Measurements from ENCODE around the gene PLEKHA4. TPM values are rescaled to one million over a fixed set of nuclear protein-coding genes. Genes with fewer than 3 reads are reported as not detected.

PLEKHA4 gene
- total RNA-seq, 1 donor from 2014 or later: 17.7 TPM

GRCh38 chr19:48813123-48813913 lies 55.1 kb downstream of the PLEKHA4 start:
- intact Hi-C loops (cut with DNase I): no loop called here
- DNase-seq (no peak), ATAC-seq (ENCODE audit: poor library complexity) (no peak)

DNA sequence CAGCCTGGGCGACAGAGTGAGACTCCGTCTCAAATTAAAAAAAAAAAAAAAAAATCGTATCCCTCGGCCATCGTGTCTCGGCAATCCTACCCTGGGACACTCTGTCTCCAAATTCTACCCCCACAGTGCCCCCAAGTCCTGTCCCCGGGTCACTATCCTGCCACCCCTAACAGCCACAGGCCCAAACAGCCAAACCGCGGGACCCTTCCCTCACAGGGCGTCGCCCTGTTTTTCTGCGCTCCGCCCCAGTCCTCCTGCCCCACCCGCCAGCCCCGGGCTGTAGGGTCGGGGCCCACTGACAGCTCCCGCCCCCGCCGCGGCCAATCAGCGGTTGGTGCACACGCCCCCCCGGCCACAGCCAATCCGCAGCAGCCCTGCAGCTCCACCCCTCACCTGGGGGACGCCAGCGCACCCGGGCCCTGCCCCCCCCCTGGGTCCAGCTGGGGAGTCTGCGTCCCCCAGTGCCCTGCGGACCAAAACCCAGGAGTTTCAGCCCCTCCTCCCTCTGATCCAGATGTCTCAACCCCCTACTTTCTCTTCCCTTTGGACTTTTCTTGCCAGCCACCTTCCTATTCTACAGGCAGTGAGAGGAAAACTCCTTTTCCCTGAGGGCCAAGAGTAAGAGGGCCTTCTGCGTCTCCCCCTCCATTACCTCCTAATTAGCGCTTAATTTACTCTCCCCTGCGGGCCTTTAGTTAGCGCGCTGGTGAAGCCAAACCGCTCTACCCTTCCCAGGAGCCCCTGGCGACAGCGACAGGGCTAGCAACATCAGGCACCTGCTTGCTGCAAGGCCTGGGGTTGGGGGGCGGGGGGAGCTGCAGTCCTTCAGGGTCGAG lies 56.1 kb downstream of the PLEKHA4 start:
- ATAC-seq (ENCODE audit: poor library complexity): peak; percentile 90
- peak; percentile 93 for DNase-seq
- intact Hi-C loops (cut with DNase I): no loop called here

DNA sequence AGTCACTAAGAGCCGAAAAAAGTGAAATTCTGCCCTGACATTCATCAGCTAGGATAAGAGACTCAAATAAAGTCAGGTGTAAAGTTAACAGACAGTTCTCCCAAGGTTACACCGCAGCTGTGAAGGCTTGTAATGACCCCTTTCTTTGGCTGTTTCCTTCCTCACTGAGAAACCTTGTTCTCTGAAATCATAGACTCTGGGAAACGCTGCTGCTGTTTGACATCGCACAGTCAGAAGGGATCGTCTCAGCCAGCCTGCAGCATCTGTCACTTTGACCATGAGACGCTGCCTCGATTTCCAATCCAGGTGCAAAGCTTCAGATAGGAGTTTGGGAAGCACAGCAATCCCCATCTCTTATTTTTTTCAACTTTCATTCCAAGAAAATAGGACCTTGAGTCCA lies 58.3 kb downstream of the PLEKHA4 start:
- DNase-seq (no peak), ATAC-seq (ENCODE audit: poor library complexity) (no peak)
- intact Hi-C loops (cut with DNase I): no loop called here

DNA sequence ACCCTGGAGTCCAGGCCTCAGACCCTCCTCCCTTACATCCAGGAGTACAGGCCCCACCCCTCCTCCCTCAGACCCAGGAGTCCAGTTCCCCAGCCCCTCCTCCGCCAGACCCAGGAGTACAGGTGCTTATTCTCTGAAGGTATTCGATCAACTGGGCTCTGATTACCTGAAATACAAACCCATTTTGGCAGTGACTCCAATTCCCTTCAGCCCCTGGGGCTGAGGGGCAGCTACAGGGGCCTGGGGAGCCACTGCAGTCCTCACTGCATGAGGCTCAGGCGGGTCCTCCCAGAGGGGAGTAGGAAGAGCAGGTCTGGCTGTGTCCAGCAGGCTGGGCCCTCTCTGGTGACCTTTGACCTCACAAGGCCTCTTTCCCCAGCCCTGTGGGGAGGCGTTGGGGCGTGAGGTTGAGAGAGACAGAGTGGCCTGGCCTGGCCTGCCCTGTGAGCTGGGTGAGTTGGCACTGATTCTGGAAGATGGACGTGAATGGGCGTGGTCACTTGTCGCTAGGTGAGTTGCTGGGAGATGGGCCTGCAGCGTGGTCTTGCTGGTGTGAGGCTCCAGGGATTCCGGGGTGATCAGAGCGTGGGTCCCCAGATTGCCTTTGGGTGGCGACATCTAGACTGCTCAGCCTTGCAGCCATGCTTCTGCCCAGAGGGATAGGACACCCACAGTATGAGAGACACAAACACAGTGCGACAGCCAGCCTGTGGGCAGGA lies 60.7 kb downstream of the PLEKHA4 start:
- DNase-seq (no peak), ATAC-seq (ENCODE audit: poor library complexity) (no peak)
- intact Hi-C loops (cut with DNase I): loop anchor here (10.0 kb wide), 1 partner anchor 167 kb away; no protein-coding TSS in a partner anchor

DNA sequence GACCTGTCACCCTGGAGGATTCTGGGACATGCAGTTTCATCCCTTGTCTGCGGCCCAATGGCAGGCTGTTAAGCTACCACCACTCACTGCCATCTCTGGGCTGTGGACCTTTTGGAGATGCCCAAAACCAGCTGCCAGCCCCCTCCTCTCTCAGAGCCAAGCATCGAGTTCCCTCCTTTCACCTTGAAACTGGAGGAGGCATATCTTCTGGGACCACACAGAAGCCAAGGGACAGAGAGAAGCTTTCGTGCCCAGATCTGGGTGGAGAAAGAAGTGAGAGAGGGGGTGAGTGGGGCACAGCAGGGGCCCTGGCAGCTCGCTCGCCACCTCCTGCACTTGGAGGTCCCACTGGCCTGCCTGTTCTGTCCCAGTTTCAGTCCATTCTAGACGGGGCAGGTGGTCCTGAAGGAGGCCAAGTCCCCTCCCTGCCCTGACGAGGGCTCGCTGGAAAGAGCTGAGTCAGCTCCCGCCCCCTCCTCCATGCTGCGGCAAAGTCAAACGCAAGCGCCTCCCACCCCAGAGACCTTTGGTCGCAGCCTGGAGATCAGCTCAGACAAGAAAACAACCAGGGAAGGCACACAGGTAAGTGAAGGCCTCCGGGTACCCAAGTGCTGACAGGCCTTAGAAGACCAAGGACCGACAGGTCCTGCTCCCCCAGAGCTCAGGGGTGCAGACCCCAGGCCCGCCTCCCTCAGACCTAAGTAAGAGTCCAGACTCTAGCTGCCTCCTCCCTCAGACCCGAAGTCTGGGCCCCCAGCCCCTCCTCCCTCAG lies 61.4 kb downstream of the PLEKHA4 start:
- peak; percentile 18 for ATAC-seq (ENCODE audit: poor library complexity)

GRCh38 chr19:48806518-48806817 lies 61.9 kb downstream of the PLEKHA4 start:
- intact Hi-C loops (cut with DNase I): loop anchor here (10.0 kb wide), 1 partner anchor 168 kb away; no protein-coding TSS in a partner anchor
- no peak for ATAC-seq (ENCODE audit: poor library complexity)
- DNase-seq: no peak

More for the DNA sequence above, 61.4 kb downstream of the PLEKHA4 start:
- DNase-seq: no peak
- intact Hi-C loops (cut with DNase I): loop anchor here (10.0 kb wide), 1 partner anchor 168 kb away; no protein-coding TSS in a partner anchor

- DNase-seq: no peak
- no peak for ATAC-seq (ENCODE audit: poor library complexity)
- intact Hi-C loops (cut with DNase I): loop anchor here (10.0 kb wide), 1 partner anchor 169 kb away; no protein-coding TSS in a partner anchor
Measured at GRCh38 chr19:48805452-48805851, 63.0 kb downstream of the PLEKHA4 start.

- intact Hi-C loops (cut with DNase I): loop anchor here (10.0 kb wide), 1 partner anchor 170 kb away; no protein-coding TSS in a partner anchor
- ATAC-seq (ENCODE audit: poor library complexity): no peak
- no peak for DNase-seq
Measured at GRCh38 chr19:48804496-48804895, 63.9 kb downstream of the PLEKHA4 start.

DNA sequence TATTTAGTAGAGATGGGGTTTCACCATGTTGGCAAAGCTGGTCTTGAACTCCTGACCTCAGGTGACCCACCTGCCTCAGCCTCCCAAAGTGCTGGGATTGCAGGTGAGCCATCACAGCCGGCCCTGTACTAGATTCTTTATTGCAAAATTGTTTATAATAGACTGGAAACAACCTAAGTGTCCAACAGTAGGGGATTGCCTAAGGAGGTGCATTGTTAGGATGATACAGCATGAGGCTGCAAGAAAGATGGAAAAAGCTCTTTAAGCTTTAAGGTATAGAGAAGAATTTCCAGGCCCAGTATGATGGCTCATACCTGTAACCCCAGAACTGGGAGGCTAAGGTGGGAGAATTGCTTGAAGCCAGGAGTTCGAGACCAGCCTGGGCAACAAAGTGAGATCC lies 65.8 kb downstream of the PLEKHA4 start:
- intact Hi-C loops (cut with DNase I): loop anchor here (10.0 kb wide), 1 partner anchor 172 kb away; no protein-coding TSS in a partner anchor
- ATAC-seq (ENCODE audit: poor library complexity): no peak
- no peak for DNase-seq

DNA sequence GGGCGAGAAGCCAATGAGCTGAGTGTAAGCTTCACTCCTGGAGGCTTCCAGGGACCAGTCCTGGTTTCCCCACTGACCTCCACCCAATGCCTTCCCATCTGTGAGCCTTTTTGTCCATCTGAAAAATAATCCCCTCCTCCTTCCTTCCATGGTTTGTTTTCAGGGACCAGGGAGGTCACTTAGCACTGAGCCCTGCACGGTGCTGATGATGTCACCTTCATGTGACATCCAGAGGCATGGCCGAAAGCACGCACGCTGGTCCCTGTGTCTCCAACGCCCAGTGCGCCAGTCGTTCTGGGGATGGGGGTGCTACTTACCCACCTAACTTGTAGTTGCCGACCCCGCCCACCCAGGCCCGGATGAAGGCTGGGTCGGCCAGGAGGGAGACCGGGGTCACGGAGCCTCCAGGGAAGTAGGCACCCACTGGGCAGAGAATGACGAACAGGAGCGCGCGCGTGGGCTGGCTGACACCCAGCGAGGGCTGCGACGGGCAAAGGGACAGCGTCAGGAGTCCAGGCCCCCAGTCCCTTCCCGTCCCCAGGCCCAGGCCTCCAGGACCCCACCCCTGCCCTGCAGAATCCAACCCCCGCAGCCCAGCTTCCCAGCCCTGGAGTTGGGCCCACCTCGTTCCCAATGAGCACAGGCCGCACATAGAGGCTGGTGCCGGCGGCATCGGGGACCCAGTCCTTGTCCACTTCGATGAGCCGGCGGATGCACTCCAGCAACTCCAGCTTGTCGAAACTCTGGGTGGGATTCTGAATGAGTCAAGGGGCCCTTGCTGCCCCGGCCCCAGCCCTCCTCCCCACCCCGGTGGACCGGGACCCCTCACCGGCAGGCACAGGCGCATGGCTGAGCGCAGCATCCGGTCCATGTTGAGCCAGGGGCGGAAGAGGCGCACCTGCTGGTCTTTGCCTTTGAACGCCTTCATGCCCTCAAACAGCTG lies 68.8 kb downstream of the PLEKHA4 start:
- ATAC-seq (ENCODE audit: poor library complexity): no peak
- intact Hi-C loops (cut with DNase I): loop anchor here (10.0 kb wide), 1 partner anchor 175 kb away; no protein-coding TSS in a partner anchor
- DNase-seq: no peak

GRCh38 chr19:48798937-48799336 lies 69.5 kb downstream of the PLEKHA4 start:
- intact Hi-C loops (cut with DNase I): no loop called here
- ATAC-seq (ENCODE audit: poor library complexity) (no peak), DNase-seq (no peak)

DNA sequence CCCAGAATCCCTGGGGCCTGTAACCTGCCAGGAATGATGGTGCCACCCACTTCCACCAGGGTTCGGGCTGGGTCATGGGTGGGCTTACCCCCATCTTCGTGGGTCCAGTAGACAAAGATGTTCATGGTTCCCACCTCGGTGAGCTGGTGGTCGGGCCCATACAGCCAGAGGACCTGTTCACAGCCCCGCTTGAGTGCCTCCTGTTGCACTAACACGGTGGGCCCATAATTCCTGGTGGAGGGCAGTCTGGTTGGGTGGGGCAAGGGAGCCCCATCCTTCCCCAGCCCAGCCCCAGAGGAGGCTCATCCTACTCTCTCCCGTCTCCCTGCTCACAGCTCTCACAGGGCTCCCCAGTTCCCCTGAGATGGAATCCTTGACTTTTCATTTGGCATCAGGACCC lies 71.3 kb downstream of the PLEKHA4 start:
- DNase-seq (no peak), ATAC-seq (ENCODE audit: poor library complexity) (no peak)
- intact Hi-C loops (cut with DNase I): no loop called here

GRCh38 chr19:48796298-48797083 lies 71.9 kb downstream of the PLEKHA4 start:
- intact Hi-C loops (cut with DNase I): no loop called here
- no peak for DNase-seq
- no peak for ATAC-seq (ENCODE audit: poor library complexity)

DNA sequence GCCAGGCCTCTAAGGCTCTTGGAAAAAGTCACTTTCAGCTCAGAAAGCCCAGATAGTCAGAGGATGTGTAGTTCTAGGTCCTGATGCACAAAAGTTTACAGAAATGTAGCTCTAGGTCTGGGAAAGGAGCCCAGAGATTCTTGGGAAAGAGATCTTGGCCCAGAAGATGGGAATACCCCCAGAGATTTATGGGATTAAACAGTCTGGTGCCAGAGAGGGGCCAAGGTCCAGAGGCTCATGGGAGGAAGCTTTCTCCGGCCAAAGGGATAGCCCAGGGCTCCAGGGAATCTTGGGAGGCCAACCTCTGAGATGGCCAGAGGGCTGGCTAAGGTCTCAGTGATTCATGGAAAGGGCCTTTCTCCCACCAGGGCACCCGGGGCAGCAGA lies 72.7 kb downstream of the PLEKHA4 start:
- intact Hi-C loops (cut with DNase I): no loop called here
- no peak for DNase-seq

GRCh38 chr19:48795055-48795684 lies 73.2 kb downstream of the PLEKHA4 start:
- DNase-seq (peak; percentile 94), ATAC-seq (ENCODE audit: poor library complexity) (peak; percentile 99)
- intact Hi-C loops (cut with DNase I): no loop called here

More for the DNA sequence above, 72.7 kb downstream of the PLEKHA4 start:
- peak; percentile 54 for ATAC-seq (ENCODE audit: poor library complexity)

DNA sequence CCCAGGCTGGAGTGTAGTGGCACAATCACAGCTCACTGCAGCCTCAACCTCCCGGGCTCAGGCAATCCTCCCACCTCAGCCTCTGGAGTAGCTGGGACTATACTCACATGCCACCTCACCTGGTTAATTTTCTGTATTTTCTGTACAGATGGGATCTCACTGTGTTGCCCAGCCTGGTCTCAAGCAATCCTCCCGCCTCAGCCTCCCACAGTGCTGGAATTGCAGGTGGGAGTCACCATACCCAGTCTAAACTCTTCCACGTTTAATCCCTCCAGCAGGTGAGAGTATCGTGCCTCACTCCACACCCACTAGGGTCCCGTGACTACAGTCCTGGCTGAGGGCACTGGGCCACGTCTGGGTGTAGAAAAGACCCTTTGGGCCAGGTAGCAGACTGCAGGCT lies 74.1 kb downstream of the PLEKHA4 start:
- ATAC-seq (ENCODE audit: poor library complexity) (no peak), DNase-seq (no peak)
- intact Hi-C loops (cut with DNase I): loop anchor here (1.0 kb wide), 1 partner anchor 42 kb away; the partner anchor contains the start of gene HSD17B14
